GM19239 (cell line): ENCODE measurements around the gene CD22.

Experiments
- DNase-seq: peaks from one replicate; pipeline ENCODE4 v3.0.0; 2011; ENCODE audit warnings: low spot score; ENCODE audit not compliant: insufficient read length
- FAIRE-seq: peaks from 2 replicates; lab custom pipeline; 2011; peaks lifted over from hg19 to GRCh38; lab: Jason Lieb, UNC

Gene CD22

DNA sequence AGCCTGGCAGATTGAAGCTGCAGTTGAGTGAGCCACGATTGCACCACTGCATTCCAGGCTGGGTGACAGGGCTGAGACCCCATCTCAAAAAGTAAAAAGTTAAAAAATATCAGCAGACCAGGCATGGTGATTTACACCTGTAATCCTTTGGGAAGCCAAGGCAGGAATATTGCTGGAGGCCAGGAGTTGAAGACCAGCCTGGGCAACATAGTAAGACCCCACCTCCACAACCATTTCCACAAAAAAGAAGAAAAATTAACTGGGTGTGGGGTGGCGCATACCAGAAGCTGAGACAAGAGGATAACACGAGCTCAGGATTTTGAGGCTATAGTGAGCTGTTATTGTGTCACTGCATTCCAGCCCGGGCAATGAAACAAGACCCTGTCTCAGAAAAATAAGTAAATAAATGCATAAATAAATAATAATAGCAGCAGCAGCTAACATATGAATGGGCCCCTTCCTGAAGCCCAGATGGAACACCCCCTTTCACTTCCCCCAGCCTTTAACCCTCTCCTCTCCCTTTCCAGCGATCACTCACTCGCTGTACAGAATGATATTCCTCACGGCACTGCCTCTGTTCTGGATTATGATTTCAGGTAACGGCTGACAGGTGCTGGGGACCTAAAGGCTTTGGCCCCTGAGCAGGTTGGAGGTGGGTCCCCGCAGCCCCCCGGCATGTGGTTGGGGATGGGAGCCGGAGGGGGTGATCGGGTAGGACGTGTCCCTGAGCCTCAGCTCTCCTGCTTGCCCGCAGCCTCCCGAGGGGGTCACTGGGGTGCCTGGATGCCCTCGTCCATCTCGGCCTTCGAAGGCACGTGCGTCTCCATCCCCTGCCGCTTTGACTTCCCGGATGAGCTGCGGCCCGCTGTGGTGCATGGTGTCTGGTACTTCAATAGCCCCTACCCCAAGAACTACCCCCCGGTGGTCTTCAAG, 33.9 kb upstream of the CD22 start:
- no peak for DNase-seq
- FAIRE-seq: no peak

DNA sequence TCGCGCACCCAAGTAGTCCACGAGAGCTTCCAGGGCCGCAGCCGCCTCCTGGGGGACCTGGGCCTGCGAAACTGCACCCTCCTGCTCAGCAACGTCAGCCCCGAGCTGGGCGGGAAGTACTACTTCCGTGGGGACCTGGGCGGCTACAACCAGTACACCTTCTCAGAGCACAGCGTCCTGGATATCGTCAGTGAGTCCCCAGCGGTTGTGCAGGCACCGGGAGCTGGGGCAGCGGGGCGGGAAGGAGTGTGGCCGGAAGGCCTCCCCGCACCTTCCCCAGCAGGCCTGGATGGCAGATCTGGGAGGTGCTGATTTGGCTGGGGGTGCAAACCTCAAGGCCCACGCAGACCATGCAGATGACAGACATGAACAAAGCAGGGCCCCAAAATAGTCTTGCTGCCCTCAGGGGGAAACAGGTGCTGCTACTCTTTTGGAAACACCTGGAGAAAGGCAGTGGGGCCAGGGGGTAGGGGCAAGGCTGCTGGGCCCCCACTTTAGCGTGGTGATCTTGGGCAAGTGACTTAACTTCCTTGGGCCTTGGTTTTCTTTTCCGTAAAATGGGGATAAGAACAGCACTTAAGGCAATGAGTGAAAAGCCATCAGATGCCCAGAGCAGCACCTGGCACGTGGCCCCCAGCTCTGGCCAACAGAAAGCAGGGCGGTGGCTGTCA, 33.1 kb upstream of the CD22 start:
- peak; percentile 70 for DNase-seq
- peak; percentile 66 for FAIRE-seq

DNA sequence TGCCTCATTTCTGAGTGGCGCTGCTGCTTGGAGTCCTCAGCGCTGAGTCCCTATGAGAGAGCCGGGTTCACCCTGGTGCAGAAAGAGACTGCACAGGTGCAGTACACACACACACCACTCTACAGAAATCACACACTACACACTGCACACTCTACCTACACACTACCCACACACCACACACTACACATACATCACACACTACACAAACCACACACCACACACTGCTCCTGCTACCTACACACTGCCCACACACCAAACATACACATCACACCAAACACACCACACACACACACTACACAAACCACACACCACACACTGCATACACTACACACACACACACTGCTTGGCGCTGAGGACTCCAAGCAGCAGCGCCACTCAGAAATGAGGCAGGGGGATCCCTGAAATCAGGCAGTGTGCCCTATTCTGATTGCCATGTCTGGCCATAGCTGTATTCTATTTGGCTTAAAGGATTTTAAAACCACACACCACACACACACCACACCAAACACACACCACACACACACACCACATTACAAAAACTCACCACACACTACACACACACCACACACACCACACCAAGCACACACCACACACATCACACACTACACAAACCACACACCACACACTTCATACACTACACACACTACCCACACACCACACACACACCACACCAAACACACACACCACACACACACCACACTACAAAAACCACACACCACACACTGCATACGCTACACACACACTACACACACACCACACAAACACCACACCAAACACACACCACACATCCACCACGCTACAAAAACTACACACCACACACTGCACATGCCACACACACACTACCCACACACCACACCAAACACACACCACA, 32.1 kb upstream of the CD22 start:
- no peak for DNase-seq

DNA sequence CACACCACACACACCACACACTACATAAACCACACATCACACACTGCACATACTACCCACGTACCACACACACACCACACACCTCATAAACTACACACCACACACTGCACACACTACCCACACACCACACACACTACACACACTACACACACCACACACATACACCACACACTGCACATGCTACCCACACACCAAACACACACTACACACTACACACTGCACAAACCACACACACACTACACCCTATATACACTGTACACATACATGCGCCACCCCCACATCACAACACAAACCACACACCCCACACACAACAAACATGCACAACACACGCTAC, 31.5 kb upstream of the CD22 start:
- DNase-seq (no peak), FAIRE-seq (no peak)

More for the DNA sequence above, 32.1 kb upstream of the CD22 start:
- FAIRE-seq: peak; percentile 74

DNA sequence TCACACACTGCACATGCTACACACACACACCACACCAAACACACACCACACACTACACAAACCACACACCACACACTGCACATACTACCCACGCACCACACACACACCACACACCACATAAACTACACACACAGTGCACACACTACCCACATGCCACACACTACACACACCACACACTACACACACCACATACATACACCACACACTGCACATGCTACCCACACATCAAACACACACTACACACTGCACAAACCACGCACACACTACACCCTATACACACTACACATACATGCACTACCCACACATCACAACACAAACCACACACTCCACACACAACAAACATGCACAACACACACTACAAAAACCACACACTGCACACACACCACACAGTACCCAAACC, 31.1 kb upstream of the CD22 start:
- DNase-seq (no peak), FAIRE-seq (no peak)

DNA sequence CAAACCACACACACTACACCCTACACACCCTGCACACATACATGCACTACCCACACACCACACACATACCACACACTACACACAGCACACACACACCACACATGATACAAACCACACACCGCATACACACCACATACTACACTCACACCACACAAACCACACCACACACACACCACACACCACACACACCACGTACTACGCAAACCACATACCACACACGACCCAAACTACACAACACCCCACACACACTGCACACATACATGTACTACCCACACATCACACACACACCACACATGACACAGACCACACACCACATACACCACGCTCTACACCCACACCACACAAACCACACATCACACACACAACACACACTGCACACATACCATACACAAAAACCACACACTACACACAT, 30.4 kb upstream of the CD22 start:
- DNase-seq (no peak), FAIRE-seq (no peak)

DNA sequence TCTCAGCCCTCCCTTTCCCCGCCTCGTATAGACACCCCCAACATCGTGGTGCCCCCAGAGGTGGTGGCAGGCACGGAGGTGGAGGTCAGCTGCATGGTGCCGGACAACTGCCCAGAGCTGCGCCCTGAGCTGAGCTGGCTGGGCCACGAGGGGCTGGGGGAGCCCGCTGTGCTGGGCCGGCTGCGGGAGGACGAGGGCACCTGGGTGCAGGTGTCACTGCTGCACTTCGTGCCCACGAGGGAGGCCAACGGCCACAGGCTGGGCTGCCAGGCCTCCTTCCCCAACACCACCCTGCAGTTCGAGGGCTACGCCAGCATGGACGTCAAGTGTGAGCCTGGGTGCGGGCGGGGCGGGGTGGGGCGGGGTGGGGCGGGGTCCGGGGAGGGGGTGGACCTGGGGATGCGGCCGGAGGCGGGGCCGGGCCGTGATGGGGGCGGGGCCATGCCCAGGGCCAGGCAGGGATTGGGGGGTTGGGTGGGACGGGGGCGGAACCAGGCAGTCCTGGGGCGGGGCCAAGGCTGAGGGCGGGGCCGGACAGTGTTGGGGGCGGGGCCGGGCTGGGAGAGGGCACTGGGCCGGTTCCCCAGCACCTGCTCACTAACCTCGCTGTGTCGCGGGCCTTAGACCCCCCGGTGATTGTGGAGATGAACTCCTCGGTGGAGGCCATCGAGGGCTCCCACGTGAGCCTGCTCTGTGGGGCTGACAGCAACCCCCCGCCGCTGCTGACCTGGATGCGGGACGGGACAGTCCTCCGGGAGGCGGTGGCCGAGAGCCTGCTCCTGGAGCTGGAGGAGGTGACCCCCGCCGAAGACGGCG, 29.3 kb upstream of the CD22 start:
- FAIRE-seq: no peak
- no peak for DNase-seq

DNA sequence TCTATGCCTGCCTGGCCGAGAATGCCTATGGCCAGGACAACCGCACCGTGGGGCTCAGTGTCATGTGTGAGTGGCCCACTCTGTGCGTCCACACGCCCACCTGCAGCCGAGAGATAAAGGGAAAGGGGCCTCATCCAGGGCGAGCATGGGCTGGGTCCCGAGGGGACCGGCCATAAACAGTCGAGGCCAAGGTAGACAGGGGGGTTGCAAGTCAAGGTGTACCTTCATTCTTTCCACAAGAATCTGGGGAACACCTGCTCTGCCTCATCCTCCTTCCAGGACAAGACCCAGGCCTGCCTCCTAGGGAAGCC, 28.7 kb upstream of the CD22 start:
- DNase-seq: no peak

DNA sequence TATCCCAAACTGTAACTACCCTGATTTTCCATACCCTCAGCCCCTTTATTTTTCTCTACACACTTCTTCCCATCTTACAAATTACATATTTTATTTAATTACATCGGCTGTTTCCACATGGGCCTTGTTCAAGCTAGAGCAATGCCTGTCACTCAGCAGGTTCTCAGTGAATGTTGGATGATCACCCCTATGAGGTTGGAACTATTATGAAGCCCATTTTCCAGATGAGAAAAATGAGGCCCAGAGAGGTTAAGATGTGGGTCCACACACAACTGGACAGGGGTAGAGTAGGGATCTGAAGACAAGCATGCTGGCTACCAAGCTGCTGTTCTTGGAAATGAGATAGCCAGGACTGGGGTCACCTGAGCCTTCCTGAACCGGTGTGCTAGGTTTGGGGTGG, 27.0 kb upstream of the CD22 start:
- DNase-seq: no peak
- no peak for FAIRE-seq

More for the DNA sequence above, 28.7 kb upstream of the CD22 start:
- no peak for FAIRE-seq

DNA sequence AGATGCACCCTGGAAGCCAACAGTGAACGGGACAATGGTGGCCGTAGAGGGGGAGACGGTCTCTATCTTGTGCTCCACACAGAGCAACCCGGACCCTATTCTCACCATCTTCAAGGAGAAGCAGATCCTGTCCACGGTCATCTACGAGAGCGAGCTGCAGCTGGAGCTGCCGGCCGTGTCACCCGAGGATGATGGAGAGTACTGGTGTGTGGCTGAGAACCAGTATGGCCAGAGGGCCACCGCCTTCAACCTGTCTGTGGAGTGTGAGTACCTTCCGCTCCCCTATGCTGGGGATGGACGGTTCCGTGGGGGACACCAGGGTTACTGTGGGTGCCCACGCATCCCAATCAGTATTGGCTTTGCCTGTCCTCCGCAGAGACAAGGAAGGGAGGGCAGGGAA, 26.5 kb upstream of the CD22 start:
- FAIRE-seq (no peak), DNase-seq (no peak)

DNA sequence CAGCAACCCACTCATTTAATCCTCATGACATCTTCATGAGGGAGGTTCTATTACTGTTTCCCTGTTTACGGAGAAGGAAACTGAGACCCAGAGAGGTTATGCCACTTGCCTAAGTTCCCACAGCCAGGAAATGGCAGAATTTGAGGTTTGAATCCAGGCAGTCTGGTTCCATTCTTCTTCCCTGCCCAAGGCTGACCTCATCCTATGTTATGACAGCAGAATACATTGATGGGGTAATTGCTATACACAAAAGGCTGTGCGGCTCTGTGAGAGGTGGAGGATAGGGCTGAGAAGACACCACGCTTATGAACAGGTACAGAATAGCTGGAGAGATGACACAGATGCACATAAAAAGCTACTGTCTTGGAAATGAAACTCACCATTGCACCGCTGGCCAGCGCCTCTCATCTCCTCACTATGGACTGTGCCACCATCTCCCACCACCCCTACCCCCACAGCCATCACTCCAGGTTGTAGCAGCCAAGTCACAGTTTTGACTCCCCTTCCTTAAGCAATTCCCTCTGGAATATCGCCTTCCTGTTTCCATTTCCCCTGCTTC, 25.6 kb upstream of the CD22 start:
- DNase-seq (no peak), FAIRE-seq (no peak)

DNA sequence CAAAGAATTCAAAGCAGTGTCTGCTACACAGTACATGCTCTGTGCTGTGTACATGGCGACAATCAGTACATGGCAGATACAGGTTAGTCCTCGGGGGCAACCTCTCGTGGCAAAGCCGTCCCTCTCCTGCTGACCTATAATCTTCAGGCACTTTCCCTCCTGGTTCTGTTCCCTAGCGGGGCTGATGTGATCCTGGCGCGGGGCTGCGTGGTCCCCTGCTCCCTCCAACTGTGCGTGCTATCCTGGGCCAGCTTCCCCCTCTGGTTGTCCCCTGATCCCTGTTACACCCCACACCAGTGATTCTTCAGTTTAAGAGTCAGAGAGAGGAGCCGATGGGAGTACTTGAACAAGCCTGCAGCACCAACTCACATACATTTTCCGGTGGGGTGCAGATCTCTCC, 25.0 kb upstream of the CD22 start:
- FAIRE-seq (no peak), DNase-seq (no peak)

DNA sequence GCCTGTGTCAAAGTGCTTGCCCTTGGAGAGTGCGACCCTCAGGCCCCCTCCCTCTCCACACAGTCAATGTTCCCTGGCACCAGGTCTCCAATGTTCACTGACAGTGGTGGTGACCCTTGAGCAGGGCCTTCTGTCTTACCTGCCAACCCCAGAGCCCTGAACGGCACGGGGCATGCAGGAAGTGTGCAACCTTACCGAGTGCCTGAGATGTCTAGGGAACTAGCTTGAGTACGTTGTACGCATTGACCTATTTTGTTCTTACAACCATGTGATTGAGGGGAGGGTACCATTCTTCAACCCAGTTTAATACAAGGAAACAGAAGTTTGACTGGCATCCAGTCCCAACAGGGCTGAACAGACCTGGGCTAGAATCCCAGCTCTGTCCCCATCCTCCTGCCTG, 23.8 kb upstream of the CD22 start:
- FAIRE-seq: no peak
- DNase-seq: no peak

DNA sequence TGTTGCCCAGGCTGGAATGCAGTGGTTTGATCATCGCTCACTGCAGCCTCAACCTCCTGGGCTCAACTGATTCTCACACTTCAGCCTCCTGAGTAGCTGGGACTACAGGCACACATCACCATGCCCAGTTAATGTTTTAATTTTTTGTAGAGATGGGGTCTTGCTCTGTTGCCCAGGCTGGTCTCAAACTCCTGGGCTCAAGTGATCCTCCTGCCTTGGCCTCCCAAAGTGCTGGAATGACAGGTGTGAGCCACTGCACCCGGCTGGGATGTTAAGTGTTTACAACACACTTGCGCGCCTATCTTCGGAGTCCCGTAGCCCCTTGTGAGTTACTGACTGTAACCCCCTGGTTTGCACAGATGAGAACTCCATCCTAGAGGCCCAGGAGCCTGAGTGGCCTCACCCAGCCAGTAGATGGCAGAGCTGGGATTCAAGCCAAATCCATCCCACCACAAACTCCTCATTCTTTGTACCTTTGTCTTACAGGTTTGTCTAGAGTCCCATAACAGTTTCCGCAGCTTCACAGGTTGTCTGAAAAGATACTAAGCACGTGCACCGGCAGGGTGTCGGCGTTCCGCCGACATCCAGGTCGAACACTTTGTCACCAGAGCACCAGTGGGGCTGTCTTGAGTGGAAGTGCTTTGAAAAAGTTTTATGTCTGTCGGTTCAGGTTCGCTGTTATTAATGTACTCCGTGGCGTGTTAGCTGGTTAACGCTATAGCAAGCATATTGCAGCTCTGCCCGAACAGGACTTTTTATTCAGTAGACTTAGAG, 22.3 kb upstream of the CD22 start:
- FAIRE-seq (peak; percentile 83), DNase-seq (peak; percentile 59)

DNA sequence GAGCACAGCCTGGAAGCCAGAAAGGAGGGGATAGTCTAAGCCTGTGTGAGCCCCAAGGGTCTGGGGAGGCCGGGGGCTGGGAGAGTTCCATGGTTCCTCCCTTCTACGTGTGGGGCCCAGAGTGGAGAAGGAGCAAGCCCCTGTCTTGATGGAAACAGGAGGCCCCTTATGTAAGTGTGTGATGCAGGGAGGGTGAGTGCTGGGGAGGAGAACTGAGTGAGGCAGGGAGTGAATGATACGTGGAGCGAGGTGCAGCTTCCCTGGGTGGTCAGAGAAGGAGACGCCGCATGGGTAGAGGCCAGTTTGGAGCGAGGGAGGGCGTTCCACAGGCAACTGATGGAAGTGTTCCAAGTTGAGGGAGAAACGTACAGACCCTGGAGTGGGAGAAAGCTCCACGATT, 21.1 kb upstream of the CD22 start:
- DNase-seq (no peak), FAIRE-seq (no peak)

DNA sequence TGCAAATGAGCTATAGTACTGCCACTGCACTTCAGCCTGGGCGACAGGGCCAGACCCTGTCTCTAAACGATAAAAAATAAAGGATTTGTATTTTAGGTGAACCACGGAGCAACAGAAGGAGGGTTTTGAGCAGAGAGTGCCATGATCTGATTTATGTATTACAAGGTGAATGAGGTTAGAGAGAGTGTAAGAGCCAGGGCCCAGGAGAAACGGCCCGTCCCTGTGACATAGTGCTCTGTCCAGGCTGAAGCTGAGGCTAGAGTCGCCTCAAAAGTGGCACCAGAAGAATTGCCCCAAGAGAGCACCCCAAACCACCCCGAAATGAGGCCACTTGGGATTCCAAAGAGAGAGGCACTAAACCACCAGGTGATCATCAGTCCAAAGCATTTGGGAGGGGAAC, 20.1 kb upstream of the CD22 start:
- DNase-seq (no peak), FAIRE-seq (no peak)

DNA sequence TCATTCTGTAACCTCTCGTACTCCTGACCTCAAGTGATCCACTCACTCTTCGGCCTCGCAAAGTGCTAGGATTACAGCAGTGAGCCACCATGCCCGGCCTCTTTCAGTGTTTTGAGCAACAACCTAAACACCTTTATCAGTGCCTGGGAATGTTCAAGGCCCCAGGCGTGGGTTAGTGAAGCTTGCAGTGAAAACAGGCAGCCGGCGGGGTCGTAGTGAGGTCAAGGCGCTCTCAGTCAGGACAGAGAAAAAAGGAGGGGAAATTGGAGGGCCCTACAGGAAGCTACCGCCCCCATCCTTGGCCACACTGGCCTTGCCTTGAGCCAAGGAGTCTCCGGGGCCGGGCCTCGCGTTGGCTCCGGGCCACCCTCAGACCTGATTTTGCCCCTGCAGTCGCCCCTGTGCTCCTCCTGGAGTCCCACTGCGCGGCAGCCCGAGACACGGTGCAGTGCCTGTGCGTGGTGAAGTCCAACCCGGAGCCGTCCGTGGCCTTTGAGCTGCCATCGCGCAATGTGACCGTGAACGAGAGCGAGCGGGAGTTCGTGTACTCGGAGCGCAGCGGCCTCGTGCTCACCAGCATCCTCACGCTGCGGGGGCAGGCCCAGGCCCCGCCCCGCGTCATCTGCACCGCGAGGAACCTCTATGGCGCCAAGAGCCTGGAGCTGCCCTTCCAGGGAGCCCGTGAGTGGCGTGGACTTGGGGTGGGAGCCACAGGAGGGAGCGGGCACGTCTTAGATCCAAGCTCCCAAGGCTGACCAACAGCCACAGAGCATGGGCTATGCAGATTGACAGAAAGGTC, 19.3 kb upstream of the CD22 start:
- no peak for FAIRE-seq
- no peak for DNase-seq

DNA sequence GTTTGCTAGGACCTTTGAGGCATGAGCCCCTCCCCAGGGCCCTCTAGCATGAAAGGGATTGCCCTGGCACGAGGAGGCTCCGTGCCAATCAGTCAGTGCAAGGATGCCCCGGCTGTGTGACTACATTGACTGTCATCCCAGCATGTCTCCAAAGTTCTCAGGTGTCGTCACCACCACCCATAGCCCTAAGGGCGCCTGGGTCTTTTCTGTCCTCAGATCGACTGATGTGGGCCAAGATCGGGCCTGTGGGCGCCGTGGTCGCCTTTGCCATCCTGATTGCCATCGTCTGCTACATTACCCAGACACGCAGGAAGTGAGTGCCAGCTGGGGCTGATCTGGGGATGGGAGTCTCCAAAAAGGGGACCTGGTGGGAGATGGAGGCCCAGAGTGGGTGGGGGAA, 18.7 kb upstream of the CD22 start:
- no peak for DNase-seq
- no peak for FAIRE-seq
